Measurements from ENCODE around the gene ATN1. TPM values are rescaled to one million over a fixed set of nuclear protein-coding genes. Genes with fewer than 3 reads are reported as not detected.

The ATN1 gene
- total and polyA plus RNA-seq, 9 of the 15 experiments (the other 6 are each of a cell fraction or from before 2014, with no cell fraction given) = 0.15 to 49.8 (median 2.7) TPM

- TF ChIP-seq IRF1 (CRISPR knock-in tag; IDR thresholded peaks at IDR 0.05; ENCODE audit: borderline replicate concordance) (no peak), ZFPM2 (CRISPR knock-in tag; IDR thresholded peaks at IDR 0.05) (no peak), ZNF274 (IDR thresholded peaks at IDR 0.05; ENCODE audit: borderline replicate concordance, low read depth, low read length) (no peak), SREBF2 (CRISPR knock-in tag; IDR thresholded peaks at IDR 0.05) (no peak), WHSC1 (IDR thresholded peaks at IDR 0.05; ENCODE audit: low read length) (no peak), HNRNPUL1 (IDR thresholded peaks at IDR 0.05; ENCODE audit: low read length) (no peak), STAG1 (CRISPR knock-in tag; IDR thresholded peaks at IDR 0.05; ENCODE audit: borderline replicate concordance) (no peak), VEZF1 (CRISPR knock-in tag; IDR thresholded peaks at IDR 0.05) (peak; percentile 80), ZNF644 (tag; IDR thresholded peaks at IDR 0.05; ENCODE audit: low read depth) (no peak), ATF1 (CRISPR knock-in tag; IDR thresholded peaks at IDR 0.05) (no peak), ATF1 (tag; IDR thresholded peaks at IDR 0.05) (0 out of 2 replicates have a peak, but pooled peaks have one; percentile 14)
- TF ChIP-seq, protein P1, sequence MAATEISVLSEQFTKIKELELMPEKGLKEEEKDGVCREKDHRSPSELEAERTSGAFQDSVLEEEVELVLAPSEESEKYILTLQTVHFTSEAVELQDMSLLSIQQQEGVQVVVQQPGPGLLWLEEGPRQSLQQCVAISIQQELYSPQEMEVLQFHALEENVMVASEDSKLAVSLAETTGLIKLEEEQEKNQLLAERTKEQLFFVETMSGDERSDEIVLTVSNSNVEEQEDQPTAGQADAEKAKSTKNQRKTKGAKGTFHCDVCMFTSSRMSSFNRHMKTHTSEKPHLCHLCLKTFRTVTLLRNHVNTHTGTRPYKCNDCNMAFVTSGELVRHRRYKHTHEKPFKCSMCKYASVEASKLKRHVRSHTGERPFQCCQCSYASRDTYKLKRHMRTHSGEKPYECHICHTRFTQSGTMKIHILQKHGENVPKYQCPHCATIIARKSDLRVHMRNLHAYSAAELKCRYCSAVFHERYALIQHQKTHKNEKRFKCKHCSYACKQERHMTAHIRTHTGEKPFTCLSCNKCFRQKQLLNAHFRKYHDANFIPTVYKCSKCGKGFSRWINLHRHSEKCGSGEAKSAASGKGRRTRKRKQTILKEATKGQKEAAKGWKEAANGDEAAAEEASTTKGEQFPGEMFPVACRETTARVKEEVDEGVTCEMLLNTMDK (IDR thresholded peaks at IDR 0.05; ENCODE audit: borderline replicate concordance, insufficient read depth, low read depth, low read length, poor library complexity, severe bottlenecking) = no peak
- TF ChIP-seq, protein P2, sequence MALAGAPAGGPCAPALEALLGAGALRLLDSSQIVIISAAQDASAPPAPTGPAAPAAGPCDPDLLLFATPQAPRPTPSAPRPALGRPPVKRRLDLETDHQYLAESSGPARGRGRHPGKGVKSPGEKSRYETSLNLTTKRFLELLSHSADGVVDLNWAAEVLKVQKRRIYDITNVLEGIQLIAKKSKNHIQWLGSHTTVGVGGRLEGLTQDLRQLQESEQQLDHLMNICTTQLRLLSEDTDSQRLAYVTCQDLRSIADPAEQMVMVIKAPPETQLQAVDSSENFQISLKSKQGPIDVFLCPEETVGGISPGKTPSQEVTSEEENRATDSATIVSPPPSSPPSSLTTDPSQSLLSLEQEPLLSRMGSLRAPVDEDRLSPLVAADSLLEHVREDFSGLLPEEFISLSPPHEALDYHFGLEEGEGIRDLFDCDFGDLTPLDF (CRISPR knock-in tag; IDR thresholded peaks at IDR 0.05) = no peak
- TF ChIP-seq, protein P3, sequence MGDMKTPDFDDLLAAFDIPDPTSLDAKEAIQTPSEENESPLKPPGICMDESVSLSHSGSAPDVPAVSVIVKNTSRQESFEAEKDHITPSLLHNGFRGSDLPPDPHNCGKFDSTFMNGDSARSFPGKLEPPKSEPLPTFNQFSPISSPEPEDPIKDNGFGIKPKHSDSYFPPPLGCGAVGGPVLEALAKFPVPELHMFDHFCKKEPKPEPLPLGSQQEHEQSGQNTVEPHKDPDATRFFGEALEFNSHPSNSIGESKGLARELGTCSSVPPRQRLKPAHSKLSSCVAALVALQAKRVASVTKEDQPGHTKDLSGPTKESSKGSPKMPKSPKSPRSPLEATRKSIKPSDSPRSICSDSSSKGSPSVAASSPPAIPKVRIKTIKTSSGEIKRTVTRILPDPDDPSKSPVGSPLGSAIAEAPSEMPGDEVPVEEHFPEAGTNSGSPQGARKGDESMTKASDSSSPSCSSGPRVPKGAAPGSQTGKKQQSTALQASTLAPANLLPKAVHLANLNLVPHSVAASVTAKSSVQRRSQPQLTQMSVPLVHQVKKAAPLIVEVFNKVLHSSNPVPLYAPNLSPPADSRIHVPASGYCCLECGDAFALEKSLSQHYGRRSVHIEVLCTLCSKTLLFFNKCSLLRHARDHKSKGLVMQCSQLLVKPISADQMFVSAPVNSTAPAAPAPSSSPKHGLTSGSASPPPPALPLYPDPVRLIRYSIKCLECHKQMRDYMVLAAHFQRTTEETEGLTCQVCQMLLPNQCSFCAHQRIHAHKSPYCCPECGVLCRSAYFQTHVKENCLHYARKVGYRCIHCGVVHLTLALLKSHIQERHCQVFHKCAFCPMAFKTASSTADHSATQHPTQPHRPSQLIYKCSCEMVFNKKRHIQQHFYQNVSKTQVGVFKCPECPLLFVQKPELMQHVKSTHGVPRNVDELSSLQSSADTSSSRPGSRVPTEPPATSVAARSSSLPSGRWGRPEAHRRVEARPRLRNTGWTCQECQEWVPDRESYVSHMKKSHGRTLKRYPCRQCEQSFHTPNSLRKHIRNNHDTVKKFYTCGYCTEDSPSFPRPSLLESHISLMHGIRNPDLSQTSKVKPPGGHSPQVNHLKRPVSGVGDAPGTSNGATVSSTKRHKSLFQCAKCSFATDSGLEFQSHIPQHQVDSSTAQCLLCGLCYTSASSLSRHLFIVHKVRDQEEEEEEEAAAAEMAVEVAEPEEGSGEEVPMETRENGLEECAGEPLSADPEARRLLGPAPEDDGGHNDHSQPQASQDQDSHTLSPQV (IDR thresholded peaks at IDR 0.05) = no peak
These were observed 25.9 kb downstream of the ATN1 start (continued) for GRCh38 chr12:6953442-6954315.

Data from K562 (cell line).